Osteoblast (primary cell): ENCODE measurements around the gene TLR1. TPM values are rescaled to one million over a fixed set of nuclear protein-coding genes. Genes with fewer than 3 reads are reported as not detected.

ENCODE experiments used
- DNase-seq: peaks from one replicate; pipeline ENCODE4 v3.0.0; 2011; ENCODE audit warnings: low spot score, mixed read lengths; ENCODE audit not compliant: insufficient read length; ENCODE audit errors: missing footprints
- H2AFZ ChIP-seq: 2 replicates; pipeline ENCODE4 v1.6.0; 2011; ENCODE audit warnings: mild to moderate bottlenecking, low read length
- H3K27ac ChIP-seq: 2 replicates; pipeline ENCODE4 v1.5.1; 2011; ENCODE audit warnings: mild to moderate bottlenecking, low read depth, low read length, moderate library complexity
- H3K27me3 ChIP-seq: 2 replicates; pipeline ENCODE4 v1.6.0; 2012; ENCODE audit warnings: mild to moderate bottlenecking, control low read depth, inconsistent platforms, low read length, moderate library complexity; ENCODE audit not compliant: insufficient read depth
- H3K36me3 ChIP-seq: 2 replicates; pipeline ENCODE4 v1.5.1; 2011; ENCODE audit warnings: mild to moderate bottlenecking, low read length, control low read depth, moderate library complexity; ENCODE audit not compliant: insufficient read depth
- H3K4me1 ChIP-seq: 2 replicates; pipeline ENCODE4 v1.5.1; 2011; ENCODE audit warnings: mild to moderate bottlenecking, low read length, control low read depth, moderate library complexity; ENCODE audit not compliant: insufficient read depth
- H3K4me2 ChIP-seq: 2 replicates; pipeline ENCODE4 v1.6.0; 2011; ENCODE audit warnings: mild to moderate bottlenecking, low read length; ENCODE audit not compliant: insufficient read depth
- H3K4me3 ChIP-seq: fragments of 200-600 bp; sonication (generic); 3 replicates; pipeline ENCODE4 v1.5.1; 2012; ENCODE audit warnings: mild to moderate bottlenecking, low read length, inconsistent platforms; ENCODE audit not compliant: insufficient read depth
- H3K79me2 ChIP-seq: 2 replicates; pipeline ENCODE4 v1.6.0; 2012; ENCODE audit warnings: mild to moderate bottlenecking, low read length, control low read depth, inconsistent platforms; ENCODE audit not compliant: insufficient read depth
- H3K9me3 ChIP-seq: 2 replicates; pipeline ENCODE4 v1.5.1; 2011; ENCODE audit warnings: low read depth, low read length, control low read depth
- H4K20me1 ChIP-seq: 2 replicates; pipeline ENCODE4 v1.6.0; 2012; ENCODE audit warnings: mild to moderate bottlenecking, low read length, control low read depth; ENCODE audit not compliant: insufficient read depth
- CTCF ChIP-seq: IDR thresholded peaks from 2 replicates; pipeline ENCODE4 v1.5.1; 2011; ENCODE audit warnings: mild to moderate bottlenecking, low read depth, low read length, moderate library complexity; ENCODE audit errors: extremely low read depth
- total RNA-seq: library from RNA; depleted of rRNA; stranded (reverse); fragments of >200 nt; gene quantifications from 2 replicates; pipeline ENCODE4 v1.2.3, GENCODE V29; 2012

The TLR1 gene
- total RNA-seq, 1 donor = 3.3 TPM

- no peak for TF ChIP-seq CTCF
- H3K9me3 ChIP-seq = no peaks in the 10 kb centered on the region
- peaks cover 6% of the 10 kb centered on the region for H3K4me1 ChIP-seq
- no peaks in the 10 kb centered on the region for H3K27me3 ChIP-seq
- H3K36me3 ChIP-seq = no peaks in the 10 kb centered on the region
- H3K4me2 ChIP-seq = no peak overlapping the region
- no peak overlapping the region for H3K27ac ChIP-seq
- no peak for DNase-seq
- no peaks in the 10 kb centered on the region for H4K20me1 ChIP-seq
- no peak overlapping the region for H3K4me3 ChIP-seq
- H2AFZ ChIP-seq = no peak overlapping the region
- H3K79me2 ChIP-seq = no peaks in the 10 kb centered on the region
Measured at GRCh38 chr4:38764277-38764676, 40.3 kb downstream of the TLR1 start.

GRCh38 chr4:38762560-38762959 lies 42.0 kb downstream of the TLR1 start:
- no peak for DNase-seq
- Histone ChIP-seq H2AFZ (no peak overlapping the region), H3K9me3 (no peaks in the 10 kb centered on the region), H3K79me2 (no peaks in the 10 kb centered on the region), H3K36me3 (no peaks in the 10 kb centered on the region), H3K27me3 (no peaks in the 10 kb centered on the region), H3K4me2 (no peak overlapping the region), H3K4me3 (no peak overlapping the region), H3K27ac (no peak overlapping the region), H4K20me1 (no peaks in the 10 kb centered on the region), H3K4me1 (peaks cover 11% of the 10 kb centered on the region)
- no peak for TF ChIP-seq CTCF

GRCh38 chr4:38759790-38760122 lies 44.8 kb downstream of the TLR1 start:
- H3K9me3 ChIP-seq = no peaks in the 10 kb centered on the region
- no peaks in the 10 kb centered on the region for H3K27me3 ChIP-seq
- no peaks in the 10 kb centered on the region for H3K79me2 ChIP-seq
- H3K27ac ChIP-seq = no peak overlapping the region
- no peaks in the 10 kb centered on the region for H3K36me3 ChIP-seq
- no peak overlapping the region for H2AFZ ChIP-seq
- H4K20me1 ChIP-seq = no peaks in the 10 kb centered on the region
- peaks cover 11% of the 10 kb centered on the region for H3K4me1 ChIP-seq
- H3K4me3 ChIP-seq = no peak overlapping the region
- no peak for TF ChIP-seq CTCF
- peak overlapping the region; percentile 70 for H3K4me2 ChIP-seq
- DNase-seq = no peak

GRCh38 chr4:38759113-38759789 lies 45.3 kb downstream of the TLR1 start:
- Histone ChIP-seq H3K36me3 (no peaks in the 10 kb centered on the region), H3K79me2 (no peaks in the 10 kb centered on the region), H2AFZ (peak overlapping the region; percentile 83), H3K9me3 (no peaks in the 10 kb centered on the region), H3K4me3 (peak overlapping the region; percentile 2), H3K27me3 (no peaks in the 10 kb centered on the region), H3K4me2 (peak overlapping the region; percentile 70), H3K27ac (peak overlapping the region; percentile 74), H4K20me1 (no peaks in the 10 kb centered on the region), H3K4me1 (peaks cover 11% of the 10 kb centered on the region)
- peak; percentile 75 for DNase-seq
- TF ChIP-seq CTCF = peak; percentile 76
